Stimulated activated CD8-positive, alpha-beta memory T cell treated with anti-CD3 and anti-CD28 coated beads, Interleukin-15, amount 100 ng/mL, for 4 hours (primary cell): ENCODE results near the gene IL36G.

ENCODE experiments used
- DNase-seq, 2 donors: peaks; one replicate each; pipeline ENCODE4 v3.0.0-alpha.2; 2020; ENCODE audit warnings: low read depth in 2 of 2

IL36G gene

DNA sequence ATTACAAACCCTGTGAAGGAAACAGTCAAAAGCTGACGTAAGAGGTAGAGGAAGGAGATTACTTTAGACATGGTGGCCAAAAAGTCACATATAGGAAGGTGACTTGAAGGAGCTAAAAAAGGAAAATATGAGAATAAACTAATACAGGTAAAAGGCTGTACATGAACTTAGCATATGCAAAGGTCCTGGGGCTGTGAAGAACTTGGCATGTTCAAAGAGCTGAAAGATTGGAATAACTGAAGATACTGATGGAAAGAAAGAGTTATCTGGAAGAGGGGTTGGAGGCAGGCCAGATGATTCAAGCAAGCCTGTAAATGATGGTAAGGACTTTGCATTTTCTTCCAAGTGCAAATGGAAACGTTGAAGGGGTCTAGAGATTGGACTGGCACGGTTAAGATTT is 40.7 kb downstream of the IL36G start:
- DNase-seq, result no peak

- DNase-seq, result no peak
These were observed 43.5 kb downstream of the IL36G start for GRCh38 chr2:113021312-113021711.

DNA sequence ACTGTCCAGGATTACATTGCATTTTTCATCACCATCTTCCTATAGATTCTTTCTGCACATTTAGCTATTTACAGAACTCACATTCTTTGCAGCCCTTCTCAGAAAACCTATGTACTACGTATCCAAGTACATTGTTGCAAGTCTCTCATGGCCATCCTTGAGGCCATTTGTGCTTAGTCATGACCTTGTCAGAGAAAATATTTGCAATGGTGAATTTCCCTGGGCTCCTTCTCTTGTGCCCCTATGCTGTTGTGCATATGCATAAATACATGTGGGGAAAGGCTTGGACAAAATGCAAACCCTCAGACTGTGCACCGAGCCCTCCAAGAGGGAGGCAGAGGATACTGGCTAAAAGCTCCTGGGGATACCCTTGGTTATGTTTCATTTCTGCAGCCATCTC is 47.0 kb downstream of the IL36G start:
- DNase-seq, result no peak

DNA sequence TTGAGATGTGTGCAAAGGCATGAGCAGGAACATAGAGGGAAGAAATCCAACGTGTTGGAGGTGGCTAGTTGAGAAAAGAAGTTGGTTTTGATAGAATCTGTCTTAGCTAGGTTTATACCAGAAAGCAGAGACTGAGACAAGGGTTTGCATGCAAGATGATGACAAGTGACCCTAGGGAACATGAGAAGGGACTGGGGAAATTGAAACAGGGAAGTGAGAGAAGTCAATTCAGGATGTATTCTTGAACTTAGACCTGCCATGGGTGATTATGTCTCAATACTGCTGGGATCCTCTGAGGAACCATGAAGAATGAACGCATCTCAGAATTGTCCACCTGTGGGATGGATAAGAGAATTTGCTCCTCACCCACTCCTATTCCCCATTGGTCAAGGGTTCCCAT is 47.9 kb downstream of the IL36G start:
- DNase-seq, result no peak

DNA sequence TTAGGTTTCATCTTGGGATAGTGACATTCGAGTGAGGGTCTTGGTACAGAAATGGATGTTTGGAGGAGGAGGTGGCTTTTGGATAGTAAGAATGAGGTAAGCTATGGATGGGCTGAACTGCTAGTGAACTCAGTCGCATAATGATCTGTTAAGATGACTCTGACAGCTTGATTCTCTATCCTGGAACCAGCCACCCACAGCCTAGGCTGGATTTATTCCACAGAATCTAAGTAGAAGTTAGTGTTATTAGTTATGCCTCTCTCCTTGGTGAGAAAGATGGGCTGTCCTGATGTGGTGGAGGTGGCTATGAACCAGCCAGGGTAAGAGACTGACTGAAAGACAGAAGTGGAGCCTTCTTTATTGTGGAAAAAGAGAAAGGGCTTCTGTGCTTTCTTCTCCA is 49.9 kb downstream of the IL36G start:
- DNase-seq, result no peak

GRCh38 chr2:113028112-113028511 is 50.3 kb downstream of the IL36G start:
- DNase-seq, result no peak

GRCh38 chr2:113032737-113033136 is 54.9 kb downstream of the IL36G start:
- DNase-seq, result no peak

DNA sequence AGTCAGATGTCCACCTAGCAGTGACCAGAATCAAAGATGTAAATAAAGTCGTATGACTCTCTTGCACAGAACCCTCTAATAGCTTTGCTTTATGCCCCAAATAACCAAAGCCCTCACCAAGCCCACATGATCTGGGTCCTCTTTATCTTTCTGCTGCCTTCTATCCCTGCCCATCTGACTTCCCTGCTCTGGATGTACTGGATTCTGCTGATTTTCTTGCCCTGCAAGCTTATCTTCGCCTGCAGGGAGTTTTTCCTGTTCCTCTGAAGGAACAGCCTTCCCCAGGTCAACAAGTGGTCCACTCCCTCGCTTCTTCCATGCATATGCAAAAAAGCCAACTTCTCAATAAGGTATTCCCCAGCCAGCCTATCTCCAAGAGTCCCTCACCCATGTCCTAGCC is 56.2 kb downstream of the IL36G start:
- DNase-seq, result no peak
